ENCODE measurements around the gene ZNF619. TPM values are rescaled to one million over a fixed set of nuclear protein-coding genes. Genes with fewer than 3 reads are reported as not detected.

ZNF619 gene
- total and polyA plus RNA-seq, 2 of the 13 experiments (the other 11 are each of a cell fraction or from before 2014, with no cell fraction given): 0.83 to 5.2 TPM

GRCh38 chr3:40504636-40505430 is 27.9 kb downstream of the ZNF619 start:
- H3K36me3 ChIP-seq (replicated peaks in 1 of 2; ENCODE audit: control insufficient read depth in 1 of 2, insufficient read depth in 2 of 2, low read length in 2 of 2): peaks cover 3 to 7% of the 10 kb centered on the region in 2 experiments; a peak in 2 of 5 replicates
- no peaks in the 10 kb centered on the region for H4K20me1 ChIP-seq (ENCODE audit: insufficient read depth, low read length)
- peak overlapping the region; percentile 83 for H3K4me2 ChIP-seq (ENCODE audit: low read depth, low read length)
- H3K9me3 ChIP-seq (ENCODE audit: low read length): no peaks in the 10 kb centered on the region
- H3K79me2 ChIP-seq (ENCODE audit: insufficient read depth, low read length): peaks cover 15% of the 10 kb centered on the region
- DNase-seq (ENCODE audit: low spot score): peak; percentile 76
- intact Hi-C loops (cut with micrococcal nuclease; ENCODE audit: unreplicated experiment) (loop anchor here (1.0 to 5.0 kb wide), 4 partner anchors 19 to 178 kb away; partner anchors contain the start of genes RPL14, ZNF619 and ZNF621), in situ Hi-C loops (cut with HindIII; ENCODE audit: extremely low pct_ligation_motif_present, low pct_unique_long_range_greater_than_20kb) (no loop called here)
- peaks cover 22% of the 10 kb centered on the region for H3K4me1 ChIP-seq (ENCODE audit: insufficient read depth, low read length)
- H2AFZ ChIP-seq (ENCODE audit: low read length): no peak overlapping the region
- H3K27me3 ChIP-seq (ENCODE audit: control insufficient read depth in 1 of 2, insufficient read depth in 2 of 2, low read length in 2 of 2): no peaks in the 10 kb centered on the region; a peak in 1 of 5 replicates
- ChIA-PET POLR2A (interaction anchor here (1.0 to 3.3 kb wide), 10 partner anchors 8 to 694 kb away, joined by 3 to 119 read pairs (median 16); partner anchors contain the start of genes CTNNB1, RPL14, ZNF619 and ZNF621), CTCF (ENCODE audit: low intra/inter-chr PET ratio, low total read pairs) (no interaction called here)
- H3K4me3 ChIP-seq (replicated peaks in 1 of 3; ENCODE audit: insufficient read depth in 1 of 3, low read depth in 2 of 3, low read length in 3 of 3): peak overlapping the region in 1 of 3 experiments; percentile 75; a peak in 1 of 6 replicates
- ATAC-seq: no peak
- BruUV-seq (replicated peaks): no TSS peak
- 84% methylated on average over 5 of the region's 5 CpGs for WGBS (ENCODE audit: low lambda C conversion rate)
- no peak for FAIRE-seq
- no peak overlapping the region for H3K27ac ChIP-seq (ENCODE audit: extremely low read length, insufficient read depth, low read length)
- H3K9ac ChIP-seq (ENCODE audit: insufficient read depth, low read depth, low read length): no peak overlapping the region
- peak; percentile 42 for TF ChIP-seq TEAD3 (CRISPR knock-in tag; optimal IDR thresholded peaks at IDR 0.05; ENCODE audit: borderline replicate concordance)
- TF ChIP-seq ZNF644 (CRISPR knock-in tag; IDR thresholded peaks at IDR 0.05; ENCODE audit: low read depth): peak; percentile 37; the same call in 1 of the 2 replicates
- TF ChIP-seq ZNF138 (CRISPR knock-in tag; IDR thresholded peaks at IDR 0.05; ENCODE audit: low read depth): no peak
- no peak for TF ChIP-seq ZBTB20 (CRISPR knock-in tag; IDR thresholded peaks at IDR 0.05; ENCODE audit: borderline replicate concordance, low read depth)
- 0 out of 2 replicates have a peak, but pooled peaks have one; percentile 25 for TF ChIP-seq RARA (CRISPR knock-in tag; IDR thresholded peaks at IDR 0.05)
- TF ChIP-seq CEBPB (IDR thresholded peaks at IDR 0.05; ENCODE audit: borderline replicate concordance, low read depth, low read length): peak; percentile 31; the same call in 1 of the 2 replicates
- 0 out of 2 replicates have a peak, but pooled peaks have one; percentile 23 for TF ChIP-seq ARID5B (CRISPR knock-in tag; IDR thresholded peaks at IDR 0.05)
- TF ChIP-seq ZNF34 (CRISPR knock-in tag; IDR thresholded peaks at IDR 0.05; ENCODE audit: borderline replicate concordance): 0 out of 2 replicates have a peak, but pooled peaks have one; percentile 10
- TF ChIP-seq HNF4A (CRISPR knock-in tag; IDR thresholded peaks at IDR 0.05): no peak
- TF ChIP-seq FOSL2 (CRISPR knock-in tag; IDR thresholded peaks at IDR 0.05): peak; percentile 80
- peak; percentile 56; the same call in 1 of the 2 replicates for TF ChIP-seq ARID3A (IDR thresholded peaks at IDR 0.05; ENCODE audit: low read depth, low read length)
- TF ChIP-seq SAP130 (CRISPR knock-in tag; IDR thresholded peaks at IDR 0.05; ENCODE audit: low read depth): peak; percentile 48; the same call in 1 of the 2 replicates

Data from HepG2 (cell line).